NCI-H2029 treated with DMSO at 0.1 percent for 48 hours (cell line): Measurements from ENCODE around the gene PNLIPRP3.

Experiments used
- DNase-seq: peaks from one replicate; lab custom pipeline; 2025; lab: John Stamatoyannopoulos, UW

Gene PNLIPRP3

GRCh38 chr10:116510565-116510964, 82.9 kb downstream of the PNLIPRP3 start:
- no peak for DNase-seq

- DNase-seq = no peak
Observed at GRCh38 chr10:116511365-116511764, 83.7 kb downstream of the PNLIPRP3 start.

GRCh38 chr10:116521424-116522290, 94.0 kb downstream of the PNLIPRP3 start:
- DNase-seq = peak; percentile 1

- no peak for DNase-seq
Observed at GRCh38 chr10:116522803-116523381, 95.2 kb downstream of the PNLIPRP3 start.

- DNase-seq = no peak
Observed at GRCh38 chr10:116524736-116525135, 97.1 kb downstream of the PNLIPRP3 start.

- DNase-seq = no peak
Observed at GRCh38 chr10:116526219-116526618, 98.6 kb downstream of the PNLIPRP3 start.
